GM18870 (cell line): ENCODE data around the gene NAA35.

Source experiments
- ATAC-seq: cut with Tn5 transposase; IDR thresholded peaks from one replicate; pipeline ENCODE4 v1.9.1; 2021; ENCODE audit warnings: moderate library complexity; ENCODE audit not compliant: unreplicated experiment

The NAA35 gene

GRCh38 chr9:86061972-86062739 is 121.2 kb downstream of the NAA35 start:
- no peak for ATAC-seq

GRCh38 chr9:86062845-86063693 is 122.1 kb downstream of the NAA35 start:
- ATAC-seq: no peak

GRCh38 chr9:86064220-86064619 is 123.3 kb downstream of the NAA35 start:
- ATAC-seq: no peak

GRCh38 chr9:86069206-86069869 is 128.4 kb downstream of the NAA35 start:
- ATAC-seq: no peak
